NB4 (cell line): ENCODE measurements around the gene CBR3.
A peak's percentile ranks its signal among the peaks of the same experiment; 100 is the strongest.
"Not testable (repeated sequence)": the region's sequence is repeated elsewhere in the genome, so short reads cannot be mapped to it uniquely, and the experiment has no call there.

Source experiments
- DNase-seq: peaks from one replicate; pipeline ENCODE4 v3.0.0; 2010; ENCODE audit warnings: low read depth
- H3K4me3 ChIP-seq: one replicate; pipeline ENCODE4 v1.5.1; 2011; ENCODE audit warnings: mild to moderate bottlenecking, low read depth, low read length, moderate library complexity
- CTCF ChIP-seq: IDR thresholded peaks from one replicate; pipeline ENCODE4 v1.5.1; 2012; ENCODE audit warnings: low read depth, low read length
- MAX ChIP-seq: IDR thresholded peaks from 2 replicates; pipeline ENCODE4 v1.6.1; 2011; ENCODE audit warnings: low read depth, low read length
- MYC ChIP-seq: IDR thresholded peaks from 2 replicates; pipeline ENCODE4 v1.6.1; 2011; ENCODE audit warnings: low read depth, low read length
- POLR2A ChIP-seq: IDR thresholded peaks from 2 replicates; pipeline ENCODE4 v1.6.1; 2011; ENCODE audit warnings: mild to moderate bottlenecking; ENCODE audit not compliant: insufficient read length; ENCODE audit errors: extremely low read depth

The CBR3 gene

GRCh38 chr21:36096398-36097290 lies 38.2 kb upstream of the CBR3 start:
- TF ChIP-seq MAX (no peak), MYC (no peak), POLR2A (no peak), CTCF (no peak)
- no peak for DNase-seq
- no peak overlapping the region for H3K4me3 ChIP-seq

- no peak for TF ChIP-seq MAX
- no peak for TF ChIP-seq MYC
- TF ChIP-seq CTCF, result no peak
- TF ChIP-seq POLR2A, result no peak
- DNase-seq, result peak; percentile 65
- no peak overlapping the region for H3K4me3 ChIP-seq
Measured at GRCh38 chr21:36097427-36098181, 37.3 kb upstream of the CBR3 start.

- H3K4me3 ChIP-seq, result no peak overlapping the region
- DNase-seq, result no peak
- TF ChIP-seq POLR2A (no peak), CTCF (no peak), MYC (no peak), MAX (no peak)
Measured at GRCh38 chr21:36098182-36098532, 36.7 kb upstream of the CBR3 start.

- no peak overlapping the region for H3K4me3 ChIP-seq
- no peak for DNase-seq
- no peak for TF ChIP-seq MAX
- TF ChIP-seq MYC, result no peak
- no peak for TF ChIP-seq POLR2A
- TF ChIP-seq CTCF, result no peak
Measured at GRCh38 chr21:36099000-36099399, 35.9 kb upstream of the CBR3 start.

GRCh38 chr21:36099695-36100211 lies 35.1 kb upstream of the CBR3 start:
- H3K4me3 ChIP-seq, DNase-seq: not testable (repeated sequence)

- no peak overlapping the region for H3K4me3 ChIP-seq
- no peak for DNase-seq
- TF ChIP-seq CTCF, result no peak
- TF ChIP-seq MYC, result no peak
- no peak for TF ChIP-seq MAX
- no peak for TF ChIP-seq POLR2A
Measured at GRCh38 chr21:36100971-36101641, 33.8 kb upstream of the CBR3 start.
